Neutrophil (primary cell): ENCODE results near the gene ALPI.

ENCODE experiments used
- H3K27ac ChIP-seq: fragments of 200-600 bp; sonication (generic); 2 replicates; pipeline ENCODE4 v1.5.1; 2016; ENCODE audit warnings: mild to moderate bottlenecking, moderate library complexity
- H3K27me3 ChIP-seq: fragments of 200-600 bp; sonication (generic); 2 replicates; pipeline ENCODE4 v1.6.0; 2016; ENCODE audit warnings: mild to moderate bottlenecking
- H3K36me3 ChIP-seq: fragments of 200-600 bp; sonication (generic); 2 replicates; pipeline ENCODE4 v1.5.1; 2017
- H3K4me1 ChIP-seq, 2 experiments: fragments of 200-600 bp in 1 of 2; sonication (generic) in 1 of 2; 1 replicate in 1 of 2; 2 replicates in 1 of 2; pipeline versions ENCODE4 v1.5.1 to v1.6.1; 2013 to 2016; ENCODE audit warnings: low read depth in 1 of 2, low read length in 1 of 2, mild to moderate bottlenecking in 1 of 2, moderate library complexity in 1 of 2; ENCODE audit not compliant: control insufficient read depth in 1 of 2, insufficient read depth in 1 of 2
- H3K4me3 ChIP-seq, 2 experiments: fragments of 200-600 bp in 1 of 2; sonication (generic) in 1 of 2; 1 replicate in 1 of 2; 2 replicates in 1 of 2; pipeline ENCODE4 v1.5.1; 2013 to 2016; ENCODE audit warnings: low read depth in 1 of 2, low read length in 1 of 2, mild to moderate bottlenecking in 1 of 2, moderate library complexity in 1 of 2
- H3K9me3 ChIP-seq: fragments of 200-600 bp; sonication (generic); 2 replicates; pipeline ENCODE4 v1.5.1; 2016
- TF ChIP-seq, protein P1 (sequence below): fragments of 200-600 bp; sonication (generic); IDR thresholded peaks from 2 replicates; pipeline ENCODE4 v1.5.1; 2016; ENCODE audit warnings: antibody characterized with exemption

ALPI gene

DNA sequence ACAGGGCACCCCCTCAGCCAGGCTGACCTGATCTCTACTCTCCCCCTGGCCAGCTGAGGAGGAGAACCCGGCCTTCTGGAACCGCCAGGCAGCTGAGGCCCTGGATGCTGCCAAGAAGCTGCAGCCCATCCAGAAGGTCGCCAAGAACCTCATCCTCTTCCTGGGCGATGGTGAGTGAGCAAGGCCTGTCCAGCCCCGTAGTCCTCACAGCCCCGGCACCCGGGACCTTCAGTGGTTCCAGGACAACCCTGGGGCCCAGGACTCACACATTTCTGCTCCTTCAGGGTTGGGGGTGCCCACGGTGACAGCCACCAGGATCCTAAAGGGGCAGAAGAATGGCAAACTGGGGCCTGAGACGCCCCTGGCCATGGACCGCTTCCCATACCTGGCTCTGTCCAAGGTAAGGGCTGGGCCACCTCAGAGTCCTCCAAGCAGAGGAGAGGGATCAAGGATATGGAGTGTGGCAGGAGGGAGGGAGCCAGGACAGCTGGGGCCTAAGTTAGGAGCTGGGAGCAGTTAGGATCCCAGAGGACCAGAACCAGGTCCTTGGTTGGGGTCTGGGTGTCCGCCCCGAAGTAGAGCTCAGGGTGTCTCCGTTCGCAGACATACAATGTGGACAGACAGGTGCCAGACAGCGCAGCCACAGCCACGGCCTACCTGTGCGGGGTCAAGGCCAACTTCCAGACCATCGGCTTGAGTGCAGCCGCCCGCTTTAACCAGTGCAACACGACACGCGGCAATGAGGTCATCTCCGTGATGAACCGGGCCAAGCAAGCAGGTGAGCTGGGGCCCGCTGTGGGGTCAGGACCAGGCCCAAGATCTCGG, 555 bp downstream of the ALPI start:
- TF ChIP-seq, protein P1, sequence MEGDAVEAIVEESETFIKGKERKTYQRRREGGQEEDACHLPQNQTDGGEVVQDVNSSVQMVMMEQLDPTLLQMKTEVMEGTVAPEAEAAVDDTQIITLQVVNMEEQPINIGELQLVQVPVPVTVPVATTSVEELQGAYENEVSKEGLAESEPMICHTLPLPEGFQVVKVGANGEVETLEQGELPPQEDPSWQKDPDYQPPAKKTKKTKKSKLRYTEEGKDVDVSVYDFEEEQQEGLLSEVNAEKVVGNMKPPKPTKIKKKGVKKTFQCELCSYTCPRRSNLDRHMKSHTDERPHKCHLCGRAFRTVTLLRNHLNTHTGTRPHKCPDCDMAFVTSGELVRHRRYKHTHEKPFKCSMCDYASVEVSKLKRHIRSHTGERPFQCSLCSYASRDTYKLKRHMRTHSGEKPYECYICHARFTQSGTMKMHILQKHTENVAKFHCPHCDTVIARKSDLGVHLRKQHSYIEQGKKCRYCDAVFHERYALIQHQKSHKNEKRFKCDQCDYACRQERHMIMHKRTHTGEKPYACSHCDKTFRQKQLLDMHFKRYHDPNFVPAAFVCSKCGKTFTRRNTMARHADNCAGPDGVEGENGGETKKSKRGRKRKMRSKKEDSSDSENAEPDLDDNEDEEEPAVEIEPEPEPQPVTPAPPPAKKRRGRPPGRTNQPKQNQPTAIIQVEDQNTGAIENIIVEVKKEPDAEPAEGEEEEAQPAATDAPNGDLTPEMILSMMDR, result no peak
- H3K4me3 ChIP-seq, result no peak overlapping the region
- no peak overlapping the region for H3K27ac ChIP-seq
- no peaks in the 10 kb centered on the region for H3K4me1 ChIP-seq
- H3K9me3 ChIP-seq, result no peaks in the 10 kb centered on the region
- peaks cover 48% of the 10 kb centered on the region for H3K27me3 ChIP-seq
- no peaks in the 10 kb centered on the region for H3K36me3 ChIP-seq

- TF ChIP-seq, protein P1, result no peak
- Histone ChIP-seq H3K36me3 (no peaks in the 10 kb centered on the region), H3K27me3 (peaks cover 56% of the 10 kb centered on the region), H3K4me1 (no peaks in the 10 kb centered on the region), H3K9me3 (no peaks in the 10 kb centered on the region), H3K4me3 (no peak overlapping the region), H3K27ac (no peak overlapping the region)
Observed at GRCh38 chr2:232457121-232458011, 1.4 kb downstream of the ALPI start.

DNA sequence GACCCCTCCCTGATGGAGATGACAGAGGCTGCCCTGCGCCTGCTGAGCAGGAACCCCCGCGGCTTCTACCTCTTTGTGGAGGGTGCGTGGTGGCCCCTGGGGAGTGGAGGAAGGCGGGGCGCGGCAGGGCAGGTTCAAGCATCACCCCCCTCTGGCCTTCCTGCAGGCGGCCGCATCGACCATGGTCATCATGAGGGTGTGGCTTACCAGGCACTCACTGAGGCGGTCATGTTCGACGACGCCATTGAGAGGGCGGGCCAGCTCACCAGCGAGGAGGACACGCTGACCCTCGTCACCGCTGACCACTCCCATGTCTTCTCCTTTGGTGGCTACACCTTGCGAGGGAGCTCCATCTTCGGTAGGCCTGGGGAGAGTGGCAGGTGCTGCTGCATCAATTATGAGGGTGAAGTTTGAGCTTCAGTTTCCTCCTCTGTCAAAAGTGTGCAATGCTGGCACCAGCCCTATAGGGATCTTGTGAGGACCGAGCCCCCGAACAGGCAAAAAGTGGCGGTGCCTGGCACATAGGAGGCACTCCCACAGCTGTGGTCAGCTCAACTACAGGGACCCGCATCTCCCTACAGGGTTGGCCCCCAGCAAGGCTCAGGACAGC, 2.2 kb downstream of the ALPI start:
- no peak overlapping the region for H3K27ac ChIP-seq
- H3K27me3 ChIP-seq, result peaks cover 63% of the 10 kb centered on the region
- TF ChIP-seq, protein P1, result no peak
- H3K36me3 ChIP-seq, result no peaks in the 10 kb centered on the region
- H3K9me3 ChIP-seq, result no peaks in the 10 kb centered on the region
- H3K4me1 ChIP-seq, result no peaks in the 10 kb centered on the region
- H3K4me3 ChIP-seq, result no peak overlapping the region

DNA sequence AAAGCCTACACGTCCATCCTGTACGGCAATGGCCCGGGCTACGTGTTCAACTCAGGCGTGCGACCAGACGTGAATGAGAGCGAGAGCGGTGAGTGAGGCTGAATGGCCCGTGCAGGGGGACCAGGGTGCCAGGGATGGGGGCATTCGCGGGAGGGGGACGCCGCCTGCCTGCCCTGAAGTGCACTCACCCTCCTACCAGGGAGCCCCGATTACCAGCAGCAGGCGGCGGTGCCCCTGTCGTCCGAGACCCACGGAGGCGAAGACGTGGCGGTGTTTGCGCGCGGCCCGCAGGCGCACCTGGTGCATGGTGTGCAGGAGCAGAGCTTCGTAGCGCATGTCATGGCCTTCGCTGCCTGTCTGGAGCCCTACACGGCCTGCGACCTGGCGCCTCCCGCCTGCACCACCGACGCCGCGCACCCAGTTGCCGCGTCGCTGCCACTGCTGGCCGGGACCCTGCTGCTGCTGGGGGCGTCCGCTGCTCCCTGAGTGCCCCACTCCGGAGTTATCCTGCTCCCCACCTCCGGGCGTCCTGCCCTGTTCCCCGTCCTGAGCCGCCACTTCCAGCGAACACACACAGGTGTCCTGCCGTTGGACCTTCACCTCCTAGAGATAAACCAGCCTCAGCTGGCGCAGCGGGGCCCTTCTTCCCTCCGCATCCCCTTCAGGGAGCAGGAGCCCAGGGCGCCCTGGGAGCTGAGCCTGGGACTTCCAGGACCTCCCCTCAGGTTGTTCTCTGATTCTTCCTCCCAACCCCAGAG, 2.9 kb downstream of the ALPI start:
- H3K27ac ChIP-seq, result no peak overlapping the region
- TF ChIP-seq, protein P1, result no peak
- H3K27me3 ChIP-seq, result peaks cover 60% of the 10 kb centered on the region

DNA sequence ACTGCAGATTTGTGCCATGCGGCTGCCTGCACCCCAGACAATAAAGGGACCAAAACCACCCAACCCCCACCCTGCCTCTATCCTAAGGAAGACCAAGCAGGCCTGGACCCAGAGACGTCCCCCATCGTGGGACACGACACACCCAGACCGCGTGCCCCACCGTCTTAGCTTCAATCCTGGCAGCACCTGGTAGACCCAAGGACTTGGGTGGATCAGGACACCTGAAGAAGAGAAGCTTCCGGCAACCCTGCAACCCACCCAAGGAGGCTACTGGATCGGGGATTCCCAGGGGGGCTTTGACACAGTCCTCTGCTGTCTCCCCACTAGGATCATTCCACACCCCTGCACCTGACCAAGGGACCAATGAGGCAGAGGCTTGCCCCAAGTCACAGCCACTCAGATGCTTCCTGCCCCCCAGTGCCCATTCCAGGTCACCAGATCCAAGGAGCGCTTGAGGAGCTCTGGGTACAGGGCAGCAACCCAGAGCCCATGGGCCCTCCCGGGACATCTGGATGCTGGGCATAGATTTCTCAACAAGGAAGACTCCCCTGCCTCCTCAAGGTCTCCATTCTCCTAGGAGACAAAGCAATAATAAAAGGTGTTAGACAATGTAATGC, 3.6 kb downstream of the ALPI start:
- Histone ChIP-seq H3K27ac (no peak overlapping the region), H3K4me3 (no peak overlapping the region), H3K27me3 (peaks cover 60% of the 10 kb centered on the region), H3K4me1 (no peaks in the 10 kb centered on the region), H3K9me3 (no peaks in the 10 kb centered on the region), H3K36me3 (no peaks in the 10 kb centered on the region)
- TF ChIP-seq, protein P1, result no peak

More for the DNA sequence above, 2.9 kb downstream of the ALPI start:
- Histone ChIP-seq H3K36me3 (no peaks in the 10 kb centered on the region), H3K4me1 (no peaks in the 10 kb centered on the region), H3K4me3 (no peak overlapping the region), H3K9me3 (no peaks in the 10 kb centered on the region)
